Lower leg skin (tissue), 4 donors: ENCODE results near the gene SSUH2. TPM values are rescaled to one million over a fixed set of nuclear protein-coding genes. Genes with fewer than 3 reads are reported as not detected.

Experiments used
- DNase-seq, 2 donors: peaks; one replicate each; pipeline ENCODE4 v3.0.0-alpha.2; 2019; ENCODE audit warnings: low spot score in 2 of 2
- H3K4me3 ChIP-seq: fragments of 200-600 bp; sonication (generic); 2 replicates; pipeline ENCODE4 v1.5.1; 2017; ENCODE audit warnings: mild to moderate bottlenecking, low read depth; ENCODE audit not compliant: poor library complexity, severe bottlenecking
- CTCF ChIP-seq, 3 donors: fragments of 450-650 bp; IDR thresholded peaks; one replicate each; pipeline ENCODE4 v1.5.1; 2016; ENCODE audit warnings: antibody characterized with exemption in 3 of 3, mild to moderate bottlenecking in 3 of 3, moderate library complexity in 2 of 3
- POLR2A ChIP-seq, 2 donors: fragments of 450-650 bp; IDR thresholded peaks; one replicate each; pipeline ENCODE4 v1.6.1; 2016 to 2017; ENCODE audit warnings: antibody characterized with exemption in 2 of 2, mild to moderate bottlenecking in 1 of 2, moderate library complexity in 1 of 2
- WGBS, 2 donors: methylation state at CpG; one replicate each; pipeline ENCODE4 v1.1.5; 2018; 5-methylcytosine and 5-hydroxymethylcytosine counted together
- intact Hi-C: fragments of 100-400 bp; cut with DNase I; formaldehyde crosslinking; loops from one replicate; pipeline ENCODE4 v1.15.0; 2023; ENCODE audit warnings: low total_unique reads
- total RNA-seq, 4 donors: library from RNA; depleted of rRNA; stranded (reverse); fragments of >200 nt; gene quantifications; one replicate each; pipeline ENCODE4 v1.1.0, GENCODE V29; 2016

The SSUH2 gene
- total RNA-seq, 4 donors from 2014 or later: 0.52 to 0.76 TPM; not detected in 2

- H3K4me3 ChIP-seq: no peak overlapping the region
- no peak for DNase-seq
- intact Hi-C loops: no loop called here
- 89 to 91% methylated on average over 14 of the region's 14 CpGs for WGBS, 2 donors
- no peak for TF ChIP-seq CTCF (IDR thresholded peaks at IDR 0.05)
- no peak for TF ChIP-seq POLR2A (IDR thresholded peaks at IDR 0.05)
Measured at GRCh38 chr3:8673083-8673737, 28.6 kb upstream of the SSUH2 start.

- no peak for DNase-seq
- TF ChIP-seq CTCF (IDR thresholded peaks at IDR 0.05) (no peak), POLR2A (IDR thresholded peaks at IDR 0.05) (no peak)
- H3K4me3 ChIP-seq: no peak overlapping the region
- intact Hi-C loops: no loop called here
- WGBS, 2 donors: 72 to 76% methylated on average over 2 of the region's 2 CpGs
Measured at GRCh38 chr3:8669019-8669418, 24.4 kb upstream of the SSUH2 start.

GRCh38 chr3:8668216-8668615 lies 23.6 kb upstream of the SSUH2 start:
- H3K4me3 ChIP-seq: no peak overlapping the region
- TF ChIP-seq CTCF (IDR thresholded peaks at IDR 0.05) (no peak), POLR2A (IDR thresholded peaks at IDR 0.05) (no peak)
- no peak for DNase-seq
- intact Hi-C loops: no loop called here

GRCh38 chr3:8667463-8668091 lies 23.0 kb upstream of the SSUH2 start:
- no peak overlapping the region for H3K4me3 ChIP-seq
- intact Hi-C loops: no loop called here
- no peak for DNase-seq
- 81 to 88% methylated on average over 6 of the region's 6 CpGs for WGBS, 2 donors
- TF ChIP-seq CTCF (IDR thresholded peaks at IDR 0.05) (no peak), POLR2A (IDR thresholded peaks at IDR 0.05) (no peak)

GRCh38 chr3:8665407-8665896 lies 20.9 kb upstream of the SSUH2 start:
- no peak overlapping the region for H3K4me3 ChIP-seq
- 63 to 64% methylated on average over 4 of the region's 4 CpGs for WGBS, 2 donors
- TF ChIP-seq CTCF (IDR thresholded peaks at IDR 0.05) (no peak), POLR2A (IDR thresholded peaks at IDR 0.05) (no peak)
- DNase-seq: no peak
- intact Hi-C loops: no loop called here
